GM12892 (cell line): ENCODE results near the gene ZNF578.
"Not testable (repeated sequence)": the region's sequence is repeated elsewhere in the genome, so short reads cannot be mapped to it uniquely, and the experiment has no call there.

Experiments used
- POLR2AphosphoS5 ChIP-seq: IDR thresholded peaks from 2 replicates; pipeline ENCODE4 v1.6.1; 2011; ENCODE audit warnings: low read depth, low read length, control low read depth
- TAF1 ChIP-seq: IDR thresholded peaks from 2 replicates; pipeline ENCODE4 v1.6.1; 2011; ENCODE audit warnings: low read depth, mild to moderate bottlenecking, control low read depth, low read length, borderline replicate concordance

- TF ChIP-seq POLR2AphosphoS5, TAF1: not testable (repeated sequence)
Observed at GRCh38 chr19:52500474-52500873, 47.1 kb downstream of the ZNF578 start.
